SK-N-MC (cell line): ENCODE measurements around the gene ZDHHC11.
"Not testable (repeated sequence)": the region's sequence is repeated elsewhere in the genome, so short reads cannot be mapped to it uniquely, and the experiment has no call there.

Experiments
- EZH2 ChIP-seq: fragments of 200-600 bp; sonication (generic); IDR thresholded peaks from one replicate; pipeline ENCODE4 v1.6.1; 2017; ENCODE audit warnings: antibody characterized with exemption
- POLR2AphosphoS5 ChIP-seq: IDR thresholded peaks from 2 replicates; pipeline ENCODE4 v1.6.1; 2012; ENCODE audit warnings: mild to moderate bottlenecking, low read depth, low read length, borderline replicate concordance

DNA sequence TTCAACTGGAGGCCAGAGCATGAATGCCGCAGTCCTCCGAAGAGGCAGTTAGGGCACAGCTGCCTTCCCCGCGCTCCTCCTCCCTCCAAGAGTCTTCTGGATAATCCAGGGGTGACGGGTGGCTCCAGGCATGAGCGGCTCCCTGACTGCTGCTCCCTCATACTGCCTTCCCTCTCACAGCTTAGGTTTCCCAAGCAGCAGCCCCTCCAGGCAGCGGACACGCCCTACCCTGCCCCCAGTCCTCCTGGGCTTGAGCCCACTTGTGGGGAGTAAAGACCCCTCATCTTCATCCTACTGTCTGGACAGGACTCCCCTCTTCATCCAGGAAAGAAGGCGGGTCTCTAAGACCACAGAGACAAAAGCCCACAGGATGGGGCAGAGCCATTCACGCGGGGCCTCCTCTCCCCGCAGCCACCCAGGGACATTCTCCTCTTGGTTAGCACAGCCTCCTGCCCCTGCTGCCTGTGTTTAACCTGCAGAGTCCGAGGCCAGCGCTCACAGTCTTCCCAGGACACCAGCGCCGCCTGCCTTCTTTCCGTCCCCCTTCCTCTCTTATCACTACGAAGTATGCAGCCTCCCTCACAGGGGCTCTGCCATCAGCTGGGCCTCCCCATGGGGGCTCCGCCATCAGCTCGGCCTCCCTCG lies 5.6 kb downstream of the ZDHHC11 start:
- not testable (repeated sequence) for TF ChIP-seq POLR2AphosphoS5, EZH2
